ENCODE measurements around the gene KIT.

Gene KIT

DNA sequence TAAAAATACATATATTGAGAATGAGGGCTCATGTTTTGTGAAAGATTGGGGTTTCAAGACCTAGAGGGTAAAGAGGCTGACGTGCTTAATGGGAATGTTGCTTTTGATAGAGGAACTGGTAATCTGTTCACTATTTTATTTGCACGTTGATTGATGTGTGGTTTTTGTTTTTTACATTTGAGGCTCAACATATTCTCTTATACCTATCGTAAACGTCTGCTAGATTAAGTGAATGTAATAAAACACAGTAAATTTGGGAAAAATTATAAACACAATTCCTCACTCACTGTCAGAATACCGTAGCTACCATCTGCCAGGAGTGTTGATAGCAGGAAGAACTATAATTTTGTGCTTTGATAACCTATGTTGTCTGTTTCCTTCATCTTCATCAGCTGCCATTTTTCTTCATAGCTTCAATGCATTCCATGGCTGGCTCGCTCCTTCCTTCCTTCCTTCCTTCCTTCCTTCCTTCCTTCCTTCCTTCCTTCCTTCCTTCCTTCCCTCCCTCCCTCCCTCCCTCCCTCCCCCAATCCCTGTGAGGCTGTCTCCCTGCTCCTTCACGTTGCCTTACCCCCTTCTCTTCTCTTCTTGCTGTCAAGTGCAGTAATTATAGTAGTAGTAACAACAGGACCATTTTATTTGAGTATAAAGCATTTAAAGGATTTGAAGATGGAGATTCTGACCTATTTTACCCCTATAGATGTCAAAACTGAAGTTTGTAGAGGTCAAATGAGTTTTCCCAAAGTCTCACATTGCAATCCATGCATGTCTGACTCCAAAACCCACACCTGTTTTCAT lies 20.3 kb downstream of the KIT start:
- Histone ChIP-seq H3K4me1 (ENCODE audit: control insufficient read depth, insufficient read depth, low read length) (peaks cover 34% of the 10 kb centered on the region), H3K27me3 (ENCODE audit: control insufficient read depth, insufficient read depth, low read length) (no peaks in the 10 kb centered on the region), H3K9ac (ENCODE audit: low read length) (no peak overlapping the region)

DNA sequence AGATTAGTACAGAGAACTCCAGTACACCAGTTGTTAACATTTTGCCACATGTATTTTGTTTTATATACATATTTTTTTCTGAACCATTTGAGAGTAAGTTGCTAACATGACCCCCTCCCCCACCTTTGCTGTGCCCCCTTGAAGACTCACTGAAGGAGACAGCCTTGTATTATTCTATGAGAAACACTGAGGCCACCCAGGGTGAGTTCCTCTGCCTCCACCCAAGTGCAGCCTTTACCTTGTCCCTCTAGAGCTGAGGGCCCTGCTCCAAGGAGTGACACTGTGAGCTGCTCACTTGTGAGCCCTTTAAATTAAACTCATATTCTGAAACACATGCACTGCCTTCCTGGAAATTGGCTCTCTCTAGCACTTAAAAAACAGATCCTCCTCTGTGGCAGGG lies 21.1 kb downstream of the KIT start:
- H3K36me3 ChIP-seq (ENCODE audit: control insufficient read depth, insufficient read depth, low read length): no peaks in the 10 kb centered on the region
- H3K27ac ChIP-seq (ENCODE audit: low read depth, low read length): 0 out of 2 replicates have a peak overlapping the region, but pooled peaks have one; percentile 40
- no peaks in the 10 kb centered on the region for H3K9me3 ChIP-seq (ENCODE audit: control insufficient read depth, insufficient read depth, low read depth, low read length)
- H3K9ac ChIP-seq (ENCODE audit: low read length): no peak overlapping the region
- H3K4me3 ChIP-seq (ENCODE audit: low read depth, low read length): no peak overlapping the region
- no peaks in the 10 kb centered on the region for H3K27me3 ChIP-seq (ENCODE audit: control insufficient read depth, insufficient read depth, low read length)
- H3K4me1 ChIP-seq (ENCODE audit: control insufficient read depth, insufficient read depth, low read length): peaks cover 34% of the 10 kb centered on the region

More for the DNA sequence above, 20.3 kb downstream of the KIT start:
- Histone ChIP-seq H3K36me3 (ENCODE audit: control insufficient read depth, insufficient read depth, low read length) (no peaks in the 10 kb centered on the region), H3K9me3 (ENCODE audit: control insufficient read depth, insufficient read depth, low read depth, low read length) (no peaks in the 10 kb centered on the region), H3K27ac (ENCODE audit: low read depth, low read length) (no peak overlapping the region), H3K4me3 (ENCODE audit: low read depth, low read length) (no peak overlapping the region)

DNA sequence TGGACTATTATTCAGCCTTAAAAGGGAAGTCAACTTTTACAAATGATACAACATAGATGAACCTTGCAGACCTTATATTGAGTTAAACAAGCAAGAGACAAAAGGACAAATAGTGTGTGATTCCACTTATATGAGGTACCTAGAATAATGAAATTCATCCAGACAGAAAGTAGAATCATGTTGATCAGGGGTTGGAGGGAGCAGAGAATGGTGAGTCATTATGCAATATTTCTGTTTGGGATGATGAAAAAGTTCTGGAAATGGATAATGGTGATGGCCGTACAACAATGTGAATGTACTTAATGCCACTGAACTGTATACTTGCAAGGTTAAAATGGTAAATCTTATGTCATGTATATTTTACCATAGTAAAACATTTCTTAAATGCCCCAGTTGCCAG lies 22.1 kb downstream of the KIT start:
- Histone ChIP-seq H3K36me3 (ENCODE audit: control insufficient read depth, insufficient read depth, low read length) (no peaks in the 10 kb centered on the region), H3K27me3 (ENCODE audit: control insufficient read depth, insufficient read depth, low read length) (no peaks in the 10 kb centered on the region), H3K9ac (ENCODE audit: low read length) (no peak overlapping the region), H3K4me1 (ENCODE audit: control insufficient read depth, insufficient read depth, low read length) (peaks cover 34% of the 10 kb centered on the region), H3K4me3 (ENCODE audit: low read depth, low read length) (no peak overlapping the region), H3K9me3 (ENCODE audit: control insufficient read depth, insufficient read depth, low read depth, low read length) (no peaks in the 10 kb centered on the region), H3K27ac (ENCODE audit: low read depth, low read length) (no peak overlapping the region)

DNA sequence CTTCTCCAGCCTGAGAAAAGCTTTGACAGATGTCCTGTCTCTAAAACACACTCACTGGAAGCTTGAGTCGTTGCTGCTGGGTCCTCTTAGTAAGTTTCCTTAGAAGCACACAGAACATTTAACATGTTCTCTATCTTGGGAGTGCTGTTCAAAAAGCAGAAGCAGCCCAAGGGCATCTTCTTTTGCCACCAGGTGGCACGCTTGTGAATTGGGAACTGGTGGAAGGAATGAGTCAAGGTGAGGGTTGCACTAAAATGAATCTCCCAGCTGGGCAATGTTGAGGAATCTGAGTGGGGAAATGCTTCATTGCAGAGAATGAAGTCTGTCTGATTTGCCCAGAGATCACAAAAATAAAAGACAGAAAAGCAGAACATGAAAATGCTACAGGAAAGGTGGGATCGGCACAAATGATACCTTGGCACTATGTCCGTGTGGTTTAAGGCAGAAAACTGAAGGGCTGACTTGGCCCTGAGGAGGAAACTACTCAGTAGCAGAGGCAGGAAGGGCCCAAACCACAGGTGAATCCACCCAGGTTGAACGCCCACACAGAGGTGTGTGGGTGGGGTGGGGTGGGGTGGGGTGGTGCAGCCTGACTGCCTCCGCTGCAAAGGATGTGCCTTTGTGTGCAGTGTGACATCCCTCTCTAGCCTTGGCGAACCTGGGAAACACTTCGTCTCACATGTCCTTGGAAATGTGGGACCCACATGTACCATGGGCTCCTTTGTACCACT lies 26.0 kb downstream of the KIT start:
- no peaks in the 10 kb centered on the region for H3K27me3 ChIP-seq (ENCODE audit: control insufficient read depth, insufficient read depth, low read length)
- no peak overlapping the region for H3K27ac ChIP-seq (ENCODE audit: low read depth, low read length)
- no peak overlapping the region for H3K9ac ChIP-seq (ENCODE audit: low read length)
- peaks cover 5% of the 10 kb centered on the region for H3K4me1 ChIP-seq (ENCODE audit: control insufficient read depth, insufficient read depth, low read length)
- H3K36me3 ChIP-seq (ENCODE audit: control insufficient read depth, insufficient read depth, low read length): no peaks in the 10 kb centered on the region
- H3K4me3 ChIP-seq (ENCODE audit: low read depth, low read length): no peak overlapping the region
- no peaks in the 10 kb centered on the region for H3K9me3 ChIP-seq (ENCODE audit: control insufficient read depth, insufficient read depth, low read depth, low read length)

DNA sequence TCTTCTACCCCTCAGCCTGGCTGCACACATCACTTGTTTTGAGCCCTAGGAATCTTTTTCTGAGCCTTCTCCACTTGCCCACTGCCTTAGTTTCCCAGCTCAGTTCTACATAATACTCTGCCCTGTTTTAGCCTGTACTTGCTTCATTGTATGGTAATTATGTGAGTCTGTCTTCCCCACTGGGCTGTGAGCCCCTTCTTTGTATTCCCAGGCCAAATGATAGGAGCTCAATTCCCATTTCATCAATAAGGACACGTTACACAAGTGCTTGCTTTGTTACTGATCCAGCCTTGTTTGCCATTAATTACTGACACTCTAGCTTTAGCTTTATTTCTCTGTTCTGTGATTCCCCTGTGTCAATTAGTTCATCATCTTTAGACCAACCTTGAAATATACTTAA lies 28.1 kb downstream of the KIT start:
- H3K4me1 ChIP-seq (ENCODE audit: control insufficient read depth, insufficient read depth, low read length): no peaks in the 10 kb centered on the region
- H3K9ac ChIP-seq (ENCODE audit: low read length): no peak overlapping the region
- no peak overlapping the region for H3K4me3 ChIP-seq (ENCODE audit: low read depth, low read length)
- no peaks in the 10 kb centered on the region for H3K27me3 ChIP-seq (ENCODE audit: control insufficient read depth, insufficient read depth, low read length)
- H3K9me3 ChIP-seq (ENCODE audit: control insufficient read depth, insufficient read depth, low read depth, low read length): no peaks in the 10 kb centered on the region
- H3K36me3 ChIP-seq (ENCODE audit: control insufficient read depth, insufficient read depth, low read length): no peaks in the 10 kb centered on the region
- no peak overlapping the region for H3K27ac ChIP-seq (ENCODE audit: low read depth, low read length)

DNA sequence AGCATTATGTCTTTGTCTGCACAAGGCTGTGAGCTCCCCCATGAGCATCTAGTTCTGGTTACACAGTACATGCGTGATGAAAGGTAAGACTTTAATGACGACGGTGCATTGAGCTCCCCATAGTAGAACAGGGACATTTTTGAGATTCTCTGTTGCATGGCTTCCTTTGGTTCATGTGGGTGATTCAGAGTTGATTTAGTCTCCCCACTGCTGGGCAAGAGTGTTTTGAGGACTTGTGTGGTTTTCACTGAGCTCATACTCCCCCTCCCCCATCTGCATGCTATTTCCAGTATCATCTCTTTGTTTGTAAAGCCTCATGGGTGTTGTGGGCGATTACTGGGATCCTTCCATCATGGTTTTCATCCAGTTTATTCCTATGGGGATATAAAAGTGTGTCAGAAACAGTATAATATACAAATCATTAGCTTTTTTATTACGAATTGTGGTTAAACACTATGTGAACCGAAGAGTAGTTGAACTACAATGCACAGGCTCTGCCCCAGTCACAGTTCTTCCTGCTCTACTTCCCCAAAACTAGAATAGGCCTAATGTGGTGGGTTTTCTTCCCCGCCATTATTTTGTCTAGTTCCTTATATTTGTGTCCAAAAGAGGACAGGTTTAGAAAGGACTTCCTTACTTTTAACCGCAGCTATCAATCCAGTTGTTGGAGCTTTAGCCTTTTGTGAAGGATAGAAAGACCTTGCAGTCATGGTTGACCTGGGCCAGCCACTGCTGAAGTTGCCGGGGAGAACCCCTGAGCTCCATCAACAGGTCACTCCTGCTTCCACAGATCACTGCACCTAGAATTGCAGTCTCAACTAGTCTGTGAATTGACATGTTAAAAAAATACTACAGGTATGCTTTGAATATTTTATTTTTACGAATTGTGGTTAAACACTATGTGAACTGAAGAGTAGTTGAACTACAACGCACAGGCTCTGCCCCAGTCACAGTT lies 30.4 kb downstream of the KIT start:
- Histone ChIP-seq H3K27me3 (ENCODE audit: control insufficient read depth, insufficient read depth, low read length) (no peaks in the 10 kb centered on the region), H3K9me3 (ENCODE audit: control insufficient read depth, insufficient read depth, low read depth, low read length) (no peaks in the 10 kb centered on the region), H3K4me1 (ENCODE audit: control insufficient read depth, insufficient read depth, low read length) (no peaks in the 10 kb centered on the region), H3K4me3 (ENCODE audit: low read depth, low read length) (no peak overlapping the region), H3K9ac (ENCODE audit: low read length) (no peak overlapping the region), H3K36me3 (ENCODE audit: control insufficient read depth, insufficient read depth, low read length) (no peaks in the 10 kb centered on the region), H3K27ac (ENCODE audit: low read depth, low read length) (no peak overlapping the region)

DNA sequence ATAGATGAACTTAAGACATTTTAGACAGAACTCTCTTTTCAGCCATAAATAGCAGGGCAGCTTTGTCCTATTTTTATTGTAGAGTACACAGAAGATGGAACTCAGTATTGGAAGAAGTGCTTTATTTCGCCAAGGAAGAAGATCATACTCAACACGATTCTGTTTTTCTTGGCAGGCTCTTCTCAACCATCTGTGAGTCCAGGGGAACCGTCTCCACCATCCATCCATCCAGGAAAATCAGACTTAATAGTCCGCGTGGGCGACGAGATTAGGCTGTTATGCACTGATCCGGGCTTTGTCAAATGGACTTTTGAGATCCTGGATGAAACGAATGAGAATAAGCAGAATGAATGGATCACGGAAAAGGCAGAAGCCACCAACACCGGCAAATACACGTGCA lies 37.6 kb downstream of the KIT start:
- Histone ChIP-seq H3K9ac (ENCODE audit: low read length) (no peak overlapping the region), H3K4me3 (ENCODE audit: low read depth, low read length) (no peak overlapping the region), H3K4me1 (ENCODE audit: control insufficient read depth, insufficient read depth, low read length) (peaks cover 9% of the 10 kb centered on the region), H3K27ac (ENCODE audit: low read depth, low read length) (no peak overlapping the region), H3K36me3 (ENCODE audit: control insufficient read depth, insufficient read depth, low read length) (peaks cover 8% of the 10 kb centered on the region; the same call in 1 of the 2 replicates), H3K27me3 (ENCODE audit: control insufficient read depth, insufficient read depth, low read length) (no peaks in the 10 kb centered on the region), H3K9me3 (ENCODE audit: control insufficient read depth, insufficient read depth, low read depth, low read length) (no peaks in the 10 kb centered on the region)

- no peaks in the 10 kb centered on the region for H3K27me3 ChIP-seq (ENCODE audit: control insufficient read depth, insufficient read depth, low read length)
- peaks cover 9% of the 10 kb centered on the region for H3K4me1 ChIP-seq (ENCODE audit: control insufficient read depth, insufficient read depth, low read length)
- no peak overlapping the region for H3K27ac ChIP-seq (ENCODE audit: low read depth, low read length)
- H3K9ac ChIP-seq (ENCODE audit: low read length): no peak overlapping the region
- no peak overlapping the region for H3K4me3 ChIP-seq (ENCODE audit: low read depth, low read length)
- H3K36me3 ChIP-seq (ENCODE audit: control insufficient read depth, insufficient read depth, low read length): peaks cover 8% of the 10 kb centered on the region; the same call in 1 of the 2 replicates
- no peaks in the 10 kb centered on the region for H3K9me3 ChIP-seq (ENCODE audit: control insufficient read depth, insufficient read depth, low read depth, low read length)
Observed at GRCh38 chr4:54695788-54696187, 38.0 kb downstream of the KIT start.

- H3K36me3 ChIP-seq (ENCODE audit: control insufficient read depth, insufficient read depth, low read length): peaks cover 8% of the 10 kb centered on the region; the same call in 1 of the 2 replicates
- H3K9ac ChIP-seq (ENCODE audit: low read length): no peak overlapping the region
- no peak overlapping the region for H3K27ac ChIP-seq (ENCODE audit: low read depth, low read length)
- H3K4me3 ChIP-seq (ENCODE audit: low read depth, low read length): no peak overlapping the region
- no peaks in the 10 kb centered on the region for H3K27me3 ChIP-seq (ENCODE audit: control insufficient read depth, insufficient read depth, low read length)
- H3K4me1 ChIP-seq (ENCODE audit: control insufficient read depth, insufficient read depth, low read length): peaks cover 9% of the 10 kb centered on the region
- H3K9me3 ChIP-seq (ENCODE audit: control insufficient read depth, insufficient read depth, low read depth, low read length): no peaks in the 10 kb centered on the region
Observed at GRCh38 chr4:54696649-54697048, 38.9 kb downstream of the KIT start.

- Histone ChIP-seq H3K9me3 (ENCODE audit: control insufficient read depth, insufficient read depth, low read depth, low read length) (no peaks in the 10 kb centered on the region), H3K27me3 (ENCODE audit: control insufficient read depth, insufficient read depth, low read length) (no peaks in the 10 kb centered on the region), H3K4me3 (ENCODE audit: low read depth, low read length) (no peak overlapping the region), H3K9ac (ENCODE audit: low read length) (no peak overlapping the region), H3K27ac (ENCODE audit: low read depth, low read length) (no peak overlapping the region), H3K36me3 (ENCODE audit: control insufficient read depth, insufficient read depth, low read length) (peaks cover 4% of the 10 kb centered on the region; the same call in 1 of the 2 replicates), H3K4me1 (ENCODE audit: control insufficient read depth, insufficient read depth, low read length) (peaks cover 9% of the 10 kb centered on the region)
Observed at GRCh38 chr4:54700986-54701385, 43.2 kb downstream of the KIT start.

Data from HUES6 (cell line).